Activated T-helper 1 cell treated with anti-CD3 and anti-CD28 coated beads, Interleukin-2, amount 50 U/mL, for 16 hours (primary cell): ENCODE measurements around the gene SCAF4.
A peak's percentile ranks its signal among the peaks of the same experiment; 100 is the strongest.
"Not testable (repeated sequence)": the region's sequence is repeated elsewhere in the genome, so short reads cannot be mapped to it uniquely, and the experiment has no call there.

Experiments
- DNase-seq, 2 donors: peaks; one replicate each; pipeline ENCODE4 v3.0.0-alpha.2; 2020; ENCODE audit warnings: low read depth in 1 of 2, low spot score in 1 of 2

The SCAF4 gene, protein sequence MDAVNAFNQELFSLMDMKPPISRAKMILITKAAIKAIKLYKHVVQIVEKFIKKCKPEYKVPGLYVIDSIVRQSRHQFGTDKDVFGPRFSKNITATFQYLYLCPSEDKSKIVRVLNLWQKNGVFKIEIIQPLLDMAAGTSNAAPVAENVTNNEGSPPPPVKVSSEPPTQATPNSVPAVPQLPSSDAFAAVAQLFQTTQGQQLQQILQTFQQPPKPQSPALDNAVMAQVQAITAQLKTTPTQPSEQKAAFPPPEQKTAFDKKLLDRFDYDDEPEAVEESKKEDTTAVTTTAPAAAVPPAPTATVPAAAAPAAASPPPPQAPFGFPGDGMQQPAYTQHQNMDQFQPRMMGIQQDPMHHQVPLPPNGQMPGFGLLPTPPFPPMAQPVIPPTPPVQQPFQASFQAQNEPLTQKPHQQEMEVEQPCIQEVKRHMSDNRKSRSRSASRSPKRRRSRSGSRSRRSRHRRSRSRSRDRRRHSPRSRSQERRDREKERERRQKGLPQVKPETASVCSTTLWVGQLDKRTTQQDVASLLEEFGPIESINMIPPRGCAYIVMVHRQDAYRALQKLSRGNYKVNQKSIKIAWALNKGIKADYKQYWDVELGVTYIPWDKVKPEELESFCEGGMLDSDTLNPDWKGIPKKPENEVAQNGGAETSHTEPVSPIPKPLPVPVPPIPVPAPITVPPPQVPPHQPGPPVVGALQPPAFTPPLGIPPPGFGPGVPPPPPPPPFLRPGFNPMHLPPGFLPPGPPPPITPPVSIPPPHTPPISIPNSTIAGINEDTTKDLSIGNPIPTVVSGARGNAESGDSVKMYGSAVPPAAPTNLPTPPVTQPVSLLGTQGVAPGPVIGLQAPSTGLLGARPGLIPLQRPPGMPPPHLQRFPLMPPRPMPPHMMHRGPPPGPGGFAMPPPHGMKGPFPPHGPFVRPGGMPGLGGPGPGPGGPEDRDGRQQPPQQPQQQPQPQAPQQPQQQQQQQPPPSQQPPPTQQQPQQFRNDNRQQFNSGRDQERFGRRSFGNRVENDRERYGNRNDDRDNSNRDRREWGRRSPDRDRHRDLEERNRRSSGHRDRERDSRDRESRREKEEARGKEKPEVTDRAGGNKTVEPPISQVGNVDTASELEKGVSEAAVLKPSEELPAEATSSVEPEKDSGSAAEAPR

DNA sequence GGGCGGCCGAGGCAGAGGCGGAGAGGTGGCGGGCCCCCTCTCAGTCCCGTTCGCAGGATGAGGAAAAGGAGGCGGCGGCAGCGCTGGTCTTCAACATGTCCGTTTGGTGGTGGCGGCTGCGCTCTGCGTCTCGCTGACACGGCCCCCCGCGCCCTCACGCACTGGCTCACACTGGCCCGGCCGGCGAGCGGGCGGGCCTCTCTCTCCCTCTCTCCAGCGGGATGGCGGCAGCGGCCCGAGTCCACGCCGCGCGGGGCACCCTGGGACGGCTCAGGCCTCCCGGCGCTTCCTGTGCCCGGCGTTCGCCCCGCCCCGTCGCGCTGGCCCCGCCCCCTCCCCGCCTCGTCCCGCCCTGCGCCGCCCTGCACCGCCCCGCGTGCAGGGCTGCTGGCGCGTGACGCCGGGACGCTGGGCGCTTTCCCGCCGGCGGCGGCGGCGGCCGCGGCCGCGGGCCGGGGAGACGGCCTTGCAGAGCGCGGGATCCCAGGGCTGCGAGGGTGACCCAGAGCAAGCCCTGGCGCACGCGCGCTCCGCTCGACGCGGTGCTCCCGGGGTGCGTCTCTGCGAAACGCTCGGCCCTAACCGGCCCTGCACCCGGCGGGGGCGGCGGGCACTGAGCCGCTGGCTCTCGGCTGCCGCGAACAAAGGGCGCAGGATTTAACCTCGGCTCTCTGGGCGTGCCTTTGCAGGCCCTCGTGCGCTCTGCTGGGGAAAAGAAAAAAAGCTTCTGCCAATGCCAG lies at the start of gene SCAF4:
TSS of gene SCAF4 (minus strand) at position 262 of the 740 bp plus-strand sequence. CDS start 426 bp downstream, outside the sequence.
- peak; percentile 60 to 76 for DNase-seq

DNA sequence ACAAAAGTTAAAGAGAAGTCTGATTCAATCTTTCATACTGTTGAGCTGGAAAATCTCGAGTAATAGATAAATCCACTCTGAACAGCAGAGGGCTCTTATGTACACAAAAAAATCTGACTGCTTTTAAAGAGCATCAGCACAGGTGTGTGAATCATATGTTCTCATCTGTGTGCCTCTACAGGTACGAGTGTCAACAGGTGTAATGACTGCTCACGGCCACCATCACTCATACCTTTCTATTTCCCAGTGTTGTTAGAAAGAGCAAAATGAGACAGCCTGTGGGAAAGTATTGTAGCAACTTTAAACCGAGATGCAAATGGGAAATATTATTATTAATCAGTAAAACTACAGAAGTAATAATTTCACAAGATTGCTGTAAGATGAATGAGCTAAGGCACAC lies 49.0 kb upstream of the SCAF4 start:
- DNase-seq: no peak

DNA sequence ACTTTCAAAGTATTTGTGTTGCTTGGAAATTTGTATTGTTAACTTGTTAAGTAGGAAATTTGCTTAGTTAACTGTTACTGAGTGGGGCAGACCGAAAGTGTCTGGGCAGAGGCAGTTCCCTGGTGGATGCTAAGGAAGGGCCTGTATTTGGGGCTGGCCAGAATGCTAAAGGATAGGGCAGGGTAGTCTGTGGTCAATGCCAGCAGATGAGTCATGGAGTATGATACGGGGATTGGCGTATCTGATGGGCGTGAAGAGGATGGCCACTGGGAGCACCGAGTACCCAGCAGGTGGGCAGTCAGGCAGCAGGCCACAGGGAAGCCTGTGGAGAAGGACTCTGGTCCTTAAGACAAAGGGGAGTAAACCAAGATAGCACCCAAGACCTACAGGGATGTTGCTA lies 46.6 kb upstream of the SCAF4 start:
- no peak for DNase-seq

DNA sequence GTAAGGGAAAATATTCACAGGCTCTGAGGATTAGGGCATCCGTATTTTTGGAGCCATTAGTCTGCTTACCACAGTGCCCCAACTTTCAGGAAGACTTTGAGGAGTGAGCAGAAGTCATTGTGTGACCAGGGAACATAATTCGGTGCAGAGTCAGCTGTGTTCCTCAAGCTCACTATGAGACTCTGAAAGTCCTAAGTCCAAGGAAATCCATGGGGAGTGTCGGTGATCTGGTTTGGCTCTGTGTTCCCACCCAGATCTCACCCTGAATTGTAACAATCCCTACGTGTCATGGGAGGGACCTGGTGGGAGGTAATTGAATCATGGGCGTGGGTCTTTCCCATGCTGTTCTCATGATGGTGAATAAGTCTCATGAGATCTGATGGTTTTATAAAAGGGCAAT lies 45.9 kb upstream of the SCAF4 start:
- DNase-seq: no peak

DNA sequence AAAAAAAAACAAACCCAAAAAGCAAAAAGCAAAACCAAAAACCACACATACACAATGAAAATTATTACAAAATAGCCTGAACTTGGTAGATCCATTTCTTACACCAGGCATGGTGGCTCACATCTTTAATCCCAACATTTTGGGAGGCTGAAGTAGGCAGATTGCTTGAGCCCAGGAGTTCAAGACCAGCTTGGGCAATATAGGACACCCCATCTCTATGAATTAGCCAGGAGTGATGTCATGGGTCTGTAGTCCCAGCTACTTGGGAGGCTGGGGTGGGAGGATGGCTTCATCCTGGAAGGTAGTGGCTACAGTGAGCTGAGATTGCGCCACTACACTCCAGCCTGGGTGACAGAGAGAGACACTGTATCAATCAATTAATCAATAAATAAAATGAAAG lies 42.1 kb upstream of the SCAF4 start:
- DNase-seq: no peak

DNA sequence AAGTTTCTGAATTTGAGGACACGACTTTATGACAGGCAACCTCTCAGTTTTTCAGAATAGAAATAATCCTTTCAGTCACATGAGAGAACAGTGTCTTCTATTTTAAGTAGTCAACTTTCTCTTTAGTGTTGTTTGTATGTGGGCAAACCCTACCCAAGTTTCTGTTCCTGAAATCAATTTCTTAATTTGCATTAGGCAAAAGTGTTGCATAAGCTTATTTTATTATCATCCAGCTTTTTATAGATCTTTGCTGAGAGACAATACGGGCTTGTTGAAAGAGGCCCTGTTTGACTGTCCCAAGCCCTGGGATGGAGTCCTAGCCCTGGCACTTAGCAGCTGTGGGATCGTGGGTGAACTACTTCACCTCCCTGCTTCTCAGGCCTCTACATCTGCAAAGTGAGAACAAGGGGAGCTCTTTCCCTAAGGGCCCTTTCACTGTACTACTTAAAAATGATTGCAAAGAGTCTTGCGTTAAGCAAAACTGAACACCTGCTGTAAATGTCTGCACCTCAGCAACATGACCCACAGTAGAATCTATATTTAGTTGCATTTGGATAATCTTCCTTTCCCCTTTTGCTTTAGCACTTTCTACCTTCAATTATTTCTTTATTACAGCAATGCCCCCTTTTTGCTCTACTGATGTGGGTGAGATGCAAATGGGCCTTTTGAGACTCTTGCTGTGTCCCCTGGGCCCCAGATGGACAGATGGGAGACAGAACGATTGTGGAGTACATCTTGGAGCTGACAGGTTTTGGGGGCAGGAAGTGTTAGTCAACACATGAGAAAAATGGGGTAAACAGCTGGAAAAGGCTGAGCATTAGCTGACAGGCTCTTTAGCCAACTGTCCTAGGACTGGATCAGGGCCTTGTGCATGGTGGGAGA lies 41.0 kb upstream of the SCAF4 start:
- DNase-seq: no peak

DNA sequence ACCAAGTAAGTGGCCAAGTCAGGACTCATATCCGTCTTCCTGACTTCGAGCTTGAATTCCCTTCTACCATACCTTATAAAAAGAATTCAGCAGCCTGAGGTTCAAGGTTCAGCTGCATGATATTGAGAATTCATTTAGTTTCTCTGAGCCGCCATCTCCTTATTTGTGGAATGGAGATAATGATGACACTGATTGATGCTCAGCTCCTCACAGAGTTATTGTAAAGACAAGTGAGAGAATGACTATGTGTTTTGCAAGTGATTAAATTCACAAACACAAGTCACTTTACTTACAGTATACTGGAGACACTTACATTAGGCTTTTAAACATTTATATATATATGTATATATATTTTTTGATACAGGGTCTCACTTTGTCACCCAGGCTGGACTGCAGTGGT lies 39.8 kb upstream of the SCAF4 start:
- DNase-seq: no peak

DNA sequence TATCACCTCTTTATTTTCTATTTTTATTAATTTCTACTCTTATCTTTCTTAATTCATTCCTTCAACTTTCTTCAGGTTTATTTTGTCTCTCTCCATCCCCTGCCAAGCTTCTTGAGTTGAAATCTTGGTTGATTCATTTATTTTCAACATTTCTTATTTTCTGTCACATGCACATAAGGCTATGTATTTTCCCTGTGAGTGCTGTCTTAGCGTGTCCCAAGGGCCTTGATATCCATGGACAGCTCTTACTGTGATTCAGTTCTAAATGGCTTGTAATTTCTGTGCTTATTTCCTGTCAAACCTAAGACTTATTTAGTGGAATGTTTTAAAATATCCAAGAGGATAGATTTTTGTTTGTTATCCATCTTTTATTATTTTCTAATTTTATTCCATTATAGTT lies 36.8 kb upstream of the SCAF4 start:
- DNase-seq: no peak

DNA sequence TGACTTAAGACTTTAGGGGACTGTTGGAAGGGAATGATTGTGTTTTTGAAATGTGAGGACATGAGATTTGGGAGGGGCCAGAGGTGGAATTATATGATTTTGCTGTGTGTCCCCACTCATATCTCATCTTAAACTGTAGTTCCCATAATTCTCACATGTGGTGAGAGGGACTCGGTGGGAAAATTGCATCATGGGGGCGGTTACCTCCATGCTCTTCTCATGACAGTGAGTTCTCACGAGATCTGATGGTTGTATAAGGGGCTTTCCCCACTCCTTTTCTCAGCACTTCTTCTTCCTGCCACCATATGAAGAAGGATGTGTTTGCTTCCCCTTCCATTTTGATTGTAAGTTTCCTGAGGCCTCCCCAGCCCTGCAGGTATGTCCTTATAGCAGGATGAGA lies 35.0 kb upstream of the SCAF4 start:
- no peak for DNase-seq

DNA sequence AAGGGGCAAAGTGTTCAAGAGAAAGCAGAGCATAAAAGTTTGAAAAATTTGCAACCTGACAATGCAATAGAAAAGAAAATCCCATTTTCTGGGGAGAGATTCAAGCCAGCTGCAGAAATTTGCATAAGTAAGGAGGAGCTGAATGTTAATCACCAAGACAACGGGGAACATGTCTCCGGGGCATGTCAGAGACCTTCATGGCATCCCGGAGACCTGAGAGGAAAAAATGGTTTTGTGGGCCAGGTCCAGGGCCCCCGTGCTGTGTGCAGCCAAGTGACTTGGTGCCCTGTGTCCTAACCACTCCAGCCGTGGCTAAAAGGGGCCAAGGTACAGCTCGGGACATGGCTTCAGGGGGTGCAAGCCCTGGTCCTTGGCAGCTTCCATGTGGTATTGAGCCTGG lies 33.9 kb upstream of the SCAF4 start:
- DNase-seq: not testable (repeated sequence)

DNA sequence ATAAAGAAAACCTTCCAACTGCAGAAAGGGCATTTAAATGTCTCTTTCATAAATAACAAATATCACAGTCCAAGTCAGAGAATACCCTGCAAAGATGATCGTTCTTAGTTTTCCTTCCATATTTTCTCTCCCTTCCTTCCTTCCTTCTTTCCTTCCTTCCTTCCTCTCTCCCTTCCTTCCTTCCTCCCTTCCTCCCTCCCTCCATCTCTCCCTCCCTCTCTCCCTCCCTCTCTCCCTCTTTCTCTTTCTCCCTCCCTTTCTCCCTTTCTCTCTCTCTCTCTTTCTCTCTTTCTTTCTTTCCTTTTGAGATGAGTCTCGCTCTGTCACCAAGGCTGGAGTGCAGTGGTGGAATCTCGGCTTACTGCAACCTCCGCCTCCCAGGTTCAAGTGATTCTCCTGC lies 29.0 kb upstream of the SCAF4 start:
- DNase-seq: no peak

DNA sequence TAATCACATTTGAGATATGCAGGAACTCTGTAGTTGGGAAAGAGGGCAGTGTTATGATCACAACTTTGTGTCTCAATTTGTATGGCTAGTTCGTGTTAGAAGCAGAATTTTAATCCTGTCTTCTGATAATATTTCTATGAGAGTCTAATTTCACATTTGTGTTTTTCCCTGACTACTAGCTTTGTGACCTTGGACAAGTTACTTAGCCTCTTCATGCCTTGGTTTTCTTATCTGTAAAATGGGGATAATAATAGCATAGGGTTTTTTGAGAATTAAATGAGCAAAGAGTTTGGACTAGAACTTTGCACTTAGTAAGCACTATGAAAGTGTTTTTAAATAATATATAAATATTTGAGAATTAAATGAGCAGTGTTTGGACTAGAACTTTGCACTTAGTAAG lies 24.9 kb upstream of the SCAF4 start:
- no peak for DNase-seq

DNA sequence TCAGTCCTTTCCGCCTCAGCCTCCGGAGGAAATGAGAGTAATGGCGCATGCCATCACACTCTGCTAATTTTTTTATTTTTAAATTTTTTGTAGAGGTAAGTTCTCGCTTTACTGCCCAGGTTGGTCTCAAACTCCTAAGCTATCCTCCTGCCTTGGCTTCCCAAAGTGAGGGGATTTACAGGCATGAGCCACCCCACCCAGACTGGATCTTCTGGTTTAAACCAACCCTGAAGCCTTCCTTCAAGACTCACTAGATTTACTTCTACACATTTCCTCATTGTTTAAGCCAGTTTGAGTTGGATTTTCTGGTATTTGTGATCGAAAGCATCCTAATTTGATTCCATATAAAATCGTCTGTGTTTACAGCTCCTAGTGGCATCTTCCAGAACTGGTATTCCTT lies 23.1 kb upstream of the SCAF4 start:
- no peak for DNase-seq

DNA sequence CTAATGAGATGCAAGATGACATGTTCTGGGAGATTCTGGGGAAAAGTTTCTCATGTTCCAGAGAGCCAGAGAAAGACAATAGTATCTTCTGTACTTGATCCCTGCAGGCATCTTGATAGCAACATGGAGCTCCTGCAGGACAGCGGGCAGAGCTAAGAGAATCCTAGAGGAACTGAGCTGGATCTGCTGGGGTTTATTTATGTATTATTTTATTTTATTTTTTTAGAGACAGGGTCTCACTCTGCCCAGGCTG lies 22.7 kb upstream of the SCAF4 start:
- no peak for DNase-seq

DNA sequence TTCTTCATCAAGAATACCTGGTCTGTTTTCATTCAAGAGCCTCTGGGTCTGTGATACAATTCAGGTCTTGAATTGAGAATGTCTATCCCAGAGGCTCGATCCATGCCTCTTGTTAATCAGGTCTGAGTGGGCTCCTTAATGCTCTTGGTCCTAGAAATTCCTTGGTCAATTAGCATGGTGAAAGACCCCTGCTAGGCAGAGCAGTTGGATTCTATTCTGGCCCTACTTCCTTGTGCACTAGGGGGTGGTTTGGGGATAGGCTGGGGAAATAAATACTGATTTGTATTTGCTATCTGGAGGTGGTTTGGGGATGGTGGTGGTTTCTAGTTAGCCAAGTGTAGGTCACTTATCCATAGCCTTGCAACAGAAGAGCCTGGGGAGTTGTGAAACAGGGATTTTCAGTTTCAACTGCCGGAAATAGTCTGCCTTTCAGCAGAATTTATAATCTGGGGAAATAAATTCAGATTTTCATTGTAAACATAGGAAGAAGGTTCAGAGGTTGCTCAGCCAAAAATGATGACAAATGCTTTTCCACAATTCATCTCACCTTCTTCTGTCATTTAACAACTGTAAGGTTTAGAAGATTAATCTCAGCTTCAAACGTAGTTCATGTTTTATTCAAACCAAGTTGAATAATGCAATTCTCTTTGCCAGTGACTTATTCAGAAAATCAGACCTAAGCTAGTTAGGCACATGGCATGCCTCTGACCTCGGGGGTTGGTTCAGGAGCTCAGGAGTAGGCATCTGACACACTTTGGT lies 22.2 kb upstream of the SCAF4 start:
- DNase-seq: no peak

DNA sequence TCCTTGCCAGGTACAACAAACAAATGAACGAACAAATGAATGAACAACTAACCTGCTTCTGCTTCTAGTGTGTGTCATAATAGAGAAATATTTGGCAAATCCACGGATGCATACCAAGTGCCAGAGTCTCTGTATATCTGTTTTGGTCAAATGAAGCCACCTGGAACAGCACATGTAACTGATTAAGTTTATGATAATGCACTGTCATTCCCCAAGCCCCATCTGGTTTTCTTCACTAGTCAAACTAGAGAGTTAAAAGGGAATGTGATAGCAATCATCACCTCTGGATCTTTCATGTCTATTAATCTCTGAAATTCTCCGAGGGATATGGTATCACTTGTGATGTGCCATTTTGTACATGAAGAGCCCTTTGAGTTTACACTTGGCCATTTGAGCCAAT lies 21.0 kb upstream of the SCAF4 start:
- no peak for DNase-seq

DNA sequence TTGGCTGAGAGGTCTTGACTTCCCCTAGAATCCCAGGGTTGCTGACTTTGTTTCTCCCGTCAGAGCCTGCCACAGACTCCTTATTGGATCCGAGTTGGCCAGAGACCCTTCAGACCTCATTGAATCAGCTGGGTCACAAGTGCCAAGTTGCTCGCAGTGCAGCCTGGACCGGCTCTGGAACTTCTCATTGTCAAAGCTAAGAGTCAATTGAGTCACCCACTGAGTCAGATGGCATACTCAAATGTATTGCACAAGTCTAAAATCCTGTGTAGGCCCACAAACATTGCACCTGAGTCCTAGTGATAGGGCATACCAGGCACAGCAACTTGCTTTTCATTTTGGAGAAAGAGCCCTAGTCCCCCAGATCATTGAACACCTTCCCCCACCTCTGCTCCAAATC lies 20.4 kb upstream of the SCAF4 start:
- DNase-seq: no peak

DNA sequence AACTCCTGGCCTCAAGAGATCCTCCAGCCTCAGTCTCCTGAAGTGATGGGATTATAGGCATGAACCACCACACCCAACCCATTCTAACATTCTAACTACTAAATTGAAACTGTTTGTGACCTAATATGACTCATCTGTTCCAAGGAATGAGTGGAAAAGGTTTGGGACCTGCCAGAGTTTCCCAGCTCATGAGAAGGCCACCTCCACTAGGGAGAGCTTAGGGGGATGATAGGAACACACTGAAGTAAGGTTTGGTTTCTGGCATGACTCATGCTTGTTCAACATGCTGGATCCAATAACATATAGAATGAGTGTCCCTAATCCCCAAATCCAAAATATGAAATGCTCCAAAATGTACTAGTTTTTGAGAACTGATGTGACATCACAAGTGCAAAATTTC lies 18.9 kb upstream of the SCAF4 start:
- no peak for DNase-seq

DNA sequence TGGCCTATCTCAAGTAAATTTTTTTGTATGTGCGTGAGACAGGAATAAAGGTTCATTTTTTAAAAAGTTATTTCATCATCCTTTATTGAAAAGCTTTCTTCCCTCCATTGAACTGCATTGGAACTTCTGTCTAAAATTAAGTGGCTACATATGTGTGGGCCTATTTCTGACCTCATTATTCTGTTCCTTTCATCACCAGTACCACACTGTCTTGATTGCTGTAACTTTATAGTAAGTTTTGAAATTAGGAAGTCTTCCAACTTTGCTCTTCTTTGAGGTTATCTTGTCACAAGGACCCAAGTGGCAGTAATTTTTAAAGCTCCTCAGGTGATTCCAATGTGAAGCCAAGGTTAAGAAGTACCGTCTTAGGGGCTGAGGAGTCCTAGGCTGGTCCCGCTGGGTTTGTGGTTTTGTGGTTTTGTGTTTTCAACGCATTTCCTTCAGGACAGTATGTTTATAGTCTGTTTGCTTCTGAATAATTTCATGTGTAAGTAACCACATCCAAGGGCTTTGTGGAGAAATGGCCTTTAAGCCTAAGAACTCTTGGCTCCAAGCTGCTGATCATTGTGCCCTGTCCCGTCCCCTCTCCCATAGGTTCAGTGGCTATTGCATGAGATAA lies 12.4 kb upstream of the SCAF4 start:
- DNase-seq: no peak
